ENCODE data around the gene GATA2.

GATA2 gene

GRCh38 chr3:128453501-128454309 is 39.3 kb downstream of the GATA2 start:
- peaks cover 39% of the 10 kb centered on the region for H3K4me1 ChIP-seq
- no peak overlapping the region for H3K4me3 ChIP-seq (ENCODE audit: low read depth, low read length)
- H3K27me3 ChIP-seq = no peaks in the 10 kb centered on the region
- H3K9me3 ChIP-seq = no peaks in the 10 kb centered on the region
- H3K36me3 ChIP-seq = peaks cover 10% of the 10 kb centered on the region
- no peak for TF ChIP-seq CTCF (IDR thresholded peaks at IDR 0.05; ENCODE audit: low read depth, low read length)
- peak; percentile 52 for DNase-seq

GRCh38 chr3:128452678-128453275 is 40.2 kb downstream of the GATA2 start:
- TF ChIP-seq CTCF (IDR thresholded peaks at IDR 0.05; ENCODE audit: low read depth, low read length) = no peak
- Histone ChIP-seq H3K36me3 (peaks cover 10% of the 10 kb centered on the region), H3K4me1 (peaks cover 30% of the 10 kb centered on the region), H3K9me3 (no peaks in the 10 kb centered on the region), H3K4me3 (ENCODE audit: low read depth, low read length) (no peak overlapping the region), H3K27me3 (no peaks in the 10 kb centered on the region)
- DNase-seq = no peak

GRCh38 chr3:128452120-128452519 is 40.9 kb downstream of the GATA2 start:
- DNase-seq = peak; percentile 10
- no peaks in the 10 kb centered on the region for H3K9me3 ChIP-seq
- H3K36me3 ChIP-seq = peaks cover 10% of the 10 kb centered on the region
- TF ChIP-seq CTCF (IDR thresholded peaks at IDR 0.05; ENCODE audit: low read depth, low read length) = no peak
- no peak overlapping the region for H3K4me3 ChIP-seq (ENCODE audit: low read depth, low read length)
- H3K4me1 ChIP-seq = peaks cover 26% of the 10 kb centered on the region
- no peaks in the 10 kb centered on the region for H3K27me3 ChIP-seq

GRCh38 chr3:128449111-128449638 is 43.8 kb downstream of the GATA2 start:
- Histone ChIP-seq H3K27me3 (no peaks in the 10 kb centered on the region), H3K4me3 (ENCODE audit: low read depth, low read length) (no peak overlapping the region), H3K9me3 (no peaks in the 10 kb centered on the region), H3K36me3 (no peaks in the 10 kb centered on the region), H3K4me1 (peaks cover 8% of the 10 kb centered on the region)
- no peak for DNase-seq
- TF ChIP-seq CTCF (IDR thresholded peaks at IDR 0.05; ENCODE audit: low read depth, low read length) = no peak

GRCh38 chr3:128448491-128448890 is 44.5 kb downstream of the GATA2 start:
- Histone ChIP-seq H3K4me3 (ENCODE audit: low read depth, low read length) (no peak overlapping the region), H3K27me3 (no peaks in the 10 kb centered on the region)
- no peak for DNase-seq

More at GRCh38 chr3:128448491-128448890, 44.5 kb downstream of the GATA2 start:
- no peak for TF ChIP-seq CTCF (IDR thresholded peaks at IDR 0.05; ENCODE audit: low read depth, low read length)
- no peaks in the 10 kb centered on the region for H3K9me3 ChIP-seq
- H3K4me1 ChIP-seq = peaks cover under 1% of the 10 kb centered on the region
- H3K36me3 ChIP-seq = no peaks in the 10 kb centered on the region
